Fibroblast of lung (primary cell): Measurements from ENCODE around the gene RDH11. TPM values are rescaled to one million over a fixed set of nuclear protein-coding genes. Genes with fewer than 3 reads are reported as not detected.
A peak's percentile ranks its signal among the peaks of the same experiment; 100 is the strongest.

Experiments
- DNase-seq, 2 donors: peaks; one replicate each; pipeline versions ENCODE4 v3.0.0 to v3.0.0-alpha.2; 2010; ENCODE audit warnings: low read depth in 2 of 2
- H2AFZ ChIP-seq: 2 replicates; pipeline ENCODE4 v1.5.1; 2012; ENCODE audit warnings: low read length, control low read depth, inconsistent platforms
- H3K27ac ChIP-seq: 2 replicates; pipeline ENCODE4 v1.5.1; 2011; ENCODE audit warnings: low read length, control low read depth; ENCODE audit not compliant: insufficient read depth
- H3K27me3 ChIP-seq: 2 replicates; pipeline ENCODE4 v1.5.1; 2011; ENCODE audit warnings: mild to moderate bottlenecking, low read length; ENCODE audit not compliant: control insufficient read depth, insufficient read depth
- H3K36me3 ChIP-seq: 2 replicates; pipeline ENCODE4 v1.5.1; 2011; ENCODE audit warnings: low read length; ENCODE audit not compliant: control insufficient read depth, insufficient read depth
- H3K4me1 ChIP-seq: 2 replicates; pipeline ENCODE4 v1.5.1; 2011; ENCODE audit warnings: low read length; ENCODE audit not compliant: control insufficient read depth, insufficient read depth; ENCODE audit errors: extremely low read depth
- H3K4me2 ChIP-seq: 2 replicates; pipeline ENCODE4 v1.5.1; 2011; ENCODE audit warnings: low read length, control low read depth; ENCODE audit not compliant: insufficient read depth; ENCODE audit errors: extremely low read depth
- H3K4me3 ChIP-seq, 4 experiments: fragments of 200-600 bp in 1 of 4; sonication (generic) in 1 of 4; replicated peaks in 1 of 4; 2 replicates each; pipeline ENCODE4 v1.5.1; 2011 to 2016; ENCODE audit warnings: low read length in 4 of 4, low read depth in 3 of 4, mild to moderate bottlenecking in 3 of 4, control low read depth in 2 of 4, inconsistent platforms in 1 of 4, mixed read lengths in 1 of 4; ENCODE audit not compliant: insufficient read depth in 1 of 4; ENCODE audit errors: control extremely low read depth in 1 of 4
- H3K79me2 ChIP-seq: 2 replicates; pipeline ENCODE4 v1.5.1; 2012; ENCODE audit warnings: mild to moderate bottlenecking, low read length, inconsistent platforms; ENCODE audit not compliant: control insufficient read depth, insufficient read depth
- H3K9ac ChIP-seq: 2 replicates; pipeline ENCODE4 v1.5.1; 2011; ENCODE audit warnings: mild to moderate bottlenecking, low read length, control low read depth; ENCODE audit not compliant: insufficient read depth
- H3K9me3 ChIP-seq: 2 replicates; pipeline ENCODE4 v1.5.1; 2012; ENCODE audit warnings: low read depth, low read length; ENCODE audit not compliant: control insufficient read depth, insufficient read depth
- H4K20me1 ChIP-seq: 2 replicates; pipeline ENCODE4 v1.5.1; 2011; ENCODE audit warnings: low read length; ENCODE audit not compliant: control insufficient read depth, insufficient read depth; ENCODE audit errors: extremely low read depth
- EZH2 ChIP-seq: IDR thresholded peaks from 2 replicates; pipeline ENCODE4 v1.5.1; 2012; ENCODE audit warnings: low read length, control low read depth, mild to moderate bottlenecking; ENCODE audit errors: missing control alignments
- polyA plus RNA-seq, 2 donors: library from polyadenylated mRNA; depleted of rRNA in 1 of 2; stranded (reverse) in 1 of 2; unstranded in 1 of 2; fragments of >200 nt; gene quantifications; 2 replicates each; pipeline ENCODE4 v1.2.1, GENCODE V29; 2011 to 2012; ENCODE audit warnings: missing spikeins in 1 of 2
- total RNA-seq: library from RNA; depleted of rRNA; stranded (reverse); fragments of >200 nt; gene quantifications from 2 replicates; pipeline ENCODE4 v1.2.1, GENCODE V29; 2014
- TF ChIP-seq, protein P1 (sequence below), 2 donors: IDR thresholded peaks in 1 of 2; conservative IDR thresholded peaks in 1 of 2; 1 replicate in 1 of 2; 2 replicates in 1 of 2; pipeline ENCODE4 v1.5.1; 2011 to 2012; ENCODE audit warnings: low read length in 2 of 2, control low read depth in 1 of 2, inconsistent platforms in 1 of 2, low read depth in 1 of 2, mild to moderate bottlenecking in 1 of 2

Gene RDH11
- total and polyA plus RNA-seq, 2 donors (not counting 1 experiment from before 2014, with no cell fraction given): 151 to 174 TPM

DNA sequence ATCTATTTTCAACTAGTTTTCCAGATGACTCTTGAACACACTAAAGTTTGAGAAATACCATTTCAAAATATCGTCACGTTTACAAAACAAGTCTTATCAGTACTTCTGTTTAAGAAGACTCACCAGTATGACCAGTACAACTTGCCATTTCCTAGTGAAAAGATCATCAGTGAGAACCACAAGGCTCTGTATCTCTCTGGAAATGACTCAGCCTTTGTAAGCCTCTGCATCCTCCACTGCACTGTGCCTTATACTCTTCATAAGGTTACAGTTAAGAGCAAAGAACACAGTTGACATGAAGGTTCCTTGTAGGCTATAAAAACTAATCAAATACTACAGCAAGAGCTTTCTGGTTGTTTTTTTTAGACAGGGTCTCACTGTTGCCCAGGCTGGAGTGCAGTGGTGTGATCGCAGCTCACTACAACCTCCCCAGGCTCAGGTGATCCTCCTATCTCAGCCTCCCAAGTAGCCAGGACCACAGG is 15.4 kb downstream of the RDH11 start:
- no peak overlapping the region for H3K4me3 ChIP-seq
- H3K27ac ChIP-seq: peak overlapping the region; percentile 51
- no peak overlapping the region for H3K9ac ChIP-seq
- H3K79me2 ChIP-seq: peaks cover 4% of the 10 kb centered on the region
- no peaks in the 10 kb centered on the region for H3K27me3 ChIP-seq
- H2AFZ ChIP-seq: no peak overlapping the region
- H3K36me3 ChIP-seq: peaks cover 13% of the 10 kb centered on the region
- H3K9me3 ChIP-seq: no peaks in the 10 kb centered on the region
- H4K20me1 ChIP-seq: no peaks in the 10 kb centered on the region
- TF ChIP-seq EZH2: no peak
- TF ChIP-seq, protein P1, sequence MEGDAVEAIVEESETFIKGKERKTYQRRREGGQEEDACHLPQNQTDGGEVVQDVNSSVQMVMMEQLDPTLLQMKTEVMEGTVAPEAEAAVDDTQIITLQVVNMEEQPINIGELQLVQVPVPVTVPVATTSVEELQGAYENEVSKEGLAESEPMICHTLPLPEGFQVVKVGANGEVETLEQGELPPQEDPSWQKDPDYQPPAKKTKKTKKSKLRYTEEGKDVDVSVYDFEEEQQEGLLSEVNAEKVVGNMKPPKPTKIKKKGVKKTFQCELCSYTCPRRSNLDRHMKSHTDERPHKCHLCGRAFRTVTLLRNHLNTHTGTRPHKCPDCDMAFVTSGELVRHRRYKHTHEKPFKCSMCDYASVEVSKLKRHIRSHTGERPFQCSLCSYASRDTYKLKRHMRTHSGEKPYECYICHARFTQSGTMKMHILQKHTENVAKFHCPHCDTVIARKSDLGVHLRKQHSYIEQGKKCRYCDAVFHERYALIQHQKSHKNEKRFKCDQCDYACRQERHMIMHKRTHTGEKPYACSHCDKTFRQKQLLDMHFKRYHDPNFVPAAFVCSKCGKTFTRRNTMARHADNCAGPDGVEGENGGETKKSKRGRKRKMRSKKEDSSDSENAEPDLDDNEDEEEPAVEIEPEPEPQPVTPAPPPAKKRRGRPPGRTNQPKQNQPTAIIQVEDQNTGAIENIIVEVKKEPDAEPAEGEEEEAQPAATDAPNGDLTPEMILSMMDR (conservative IDR thresholded peaks at IDR 0.05 in 1 of 2, IDR thresholded peaks at IDR 0.05 in 1 of 2; ENCODE audit: low read depth in 1 of 2, low read length in 2 of 2): no peak
- H3K4me2 ChIP-seq: no peak overlapping the region
- DNase-seq: peak; percentile 78 to 88
- no peaks in the 10 kb centered on the region for H3K4me1 ChIP-seq

DNA sequence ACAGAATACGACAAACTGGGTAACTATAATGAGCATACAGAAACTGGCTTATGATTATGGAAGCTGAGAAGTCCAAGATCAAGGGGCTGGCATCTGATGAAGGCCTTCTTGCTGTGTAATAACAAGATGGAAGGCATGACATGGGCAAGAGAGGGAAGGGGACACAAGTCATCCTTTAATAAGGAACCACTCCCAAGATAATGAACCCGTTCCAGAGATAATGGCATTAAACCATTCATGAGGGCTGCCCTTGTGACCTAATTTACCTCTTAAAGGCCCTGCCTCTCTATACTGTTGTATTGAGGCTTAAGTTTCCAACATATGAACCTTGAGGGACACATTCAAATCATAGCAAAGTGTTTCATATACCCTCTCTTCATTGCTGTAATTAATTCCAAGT is 16.6 kb downstream of the RDH11 start:
- H3K4me3 ChIP-seq: no peak overlapping the region
- TF ChIP-seq, protein P1 (conservative IDR thresholded peaks at IDR 0.05 in 1 of 2, IDR thresholded peaks at IDR 0.05 in 1 of 2; ENCODE audit: low read depth in 1 of 2, low read length in 2 of 2): no peak
- TF ChIP-seq EZH2: no peak
- no peak overlapping the region for H3K9ac ChIP-seq
- H3K27ac ChIP-seq: no peak overlapping the region
- no peak overlapping the region for H2AFZ ChIP-seq
- no peaks in the 10 kb centered on the region for H3K9me3 ChIP-seq
- peaks cover 5% of the 10 kb centered on the region for H3K79me2 ChIP-seq
- DNase-seq: no peak
- no peaks in the 10 kb centered on the region for H3K27me3 ChIP-seq
- no peaks in the 10 kb centered on the region for H4K20me1 ChIP-seq
- peaks cover 11% of the 10 kb centered on the region for H3K36me3 ChIP-seq
- H3K4me1 ChIP-seq: no peaks in the 10 kb centered on the region
- H3K4me2 ChIP-seq: no peak overlapping the region

DNA sequence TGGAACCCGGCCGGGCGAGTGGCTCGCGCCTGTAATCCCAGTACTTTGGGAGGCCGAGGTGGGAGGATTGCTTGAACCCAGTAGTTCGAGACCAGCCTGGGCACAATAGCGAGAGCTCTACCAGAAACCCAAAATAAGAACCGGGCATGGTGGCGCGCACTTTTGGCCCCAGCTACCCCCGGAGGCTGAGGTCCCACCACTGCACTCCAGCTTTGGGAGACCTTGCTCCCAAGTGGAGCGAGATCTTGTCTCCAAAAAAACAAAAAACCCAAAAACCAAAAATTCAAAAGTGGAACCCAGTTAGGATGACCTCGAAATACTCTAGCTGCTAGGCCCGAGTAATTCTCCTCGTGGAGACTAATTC is 20.4 kb downstream of the RDH11 start:
- DNase-seq: no peak
- no peak for TF ChIP-seq EZH2
- TF ChIP-seq, protein P1 (conservative IDR thresholded peaks at IDR 0.05 in 1 of 2, IDR thresholded peaks at IDR 0.05 in 1 of 2; ENCODE audit: low read depth in 1 of 2, low read length in 2 of 2): no peak

More for the DNA sequence above, 20.4 kb downstream of the RDH11 start:
- Histone ChIP-seq H3K36me3 (peaks cover 11% of the 10 kb centered on the region), H3K9me3 (no peaks in the 10 kb centered on the region), H3K4me1 (no peaks in the 10 kb centered on the region), H3K9ac (peak overlapping the region; percentile 100), H3K27me3 (no peaks in the 10 kb centered on the region), H3K4me2 (peak overlapping the region; percentile 95), H2AFZ (peak overlapping the region; percentile 99), H3K79me2 (peaks cover 38% of the 10 kb centered on the region), H3K27ac (peak overlapping the region; percentile 98), H3K4me3 (peak overlapping the region; percentile 53 to 82 (median 80)), H4K20me1 (no peaks in the 10 kb centered on the region)
